Measurements from ENCODE around the gene FAM3C.

FAM3C gene

GRCh38 chr7:121391686-121392085 lies 4.4 kb downstream of the FAM3C start:
- Histone ChIP-seq H4K20me1 (ENCODE audit: insufficient read depth, low read length) (no peaks in the 10 kb centered on the region), H2AFZ (ENCODE audit: low read length) (no peak overlapping the region), H3K4me2 (ENCODE audit: low read length) (peak overlapping the region; percentile 32; the same call in 1 of the 2 replicates), H3K79me2 (ENCODE audit: insufficient read depth, low read length) (peaks cover 86% of the 10 kb centered on the region), H3K4me3 (ENCODE audit: low read depth, low read length, poor library complexity, severe bottlenecking) (no peak overlapping the region), H3K4me1 (ENCODE audit: insufficient read depth, low read length, severe bottlenecking) (peaks cover 76% of the 10 kb centered on the region), H3K9me2 (ENCODE audit: low read depth, low read length) (no peaks in the 10 kb centered on the region), H3K9ac (ENCODE audit: low read length) (no peak overlapping the region), H3K27me3 (ENCODE audit: insufficient read depth, low read length) (no peaks in the 10 kb centered on the region), H3F3A (ENCODE audit: insufficient read depth, low read length) (peaks cover 5% of the 10 kb centered on the region; the same call in 1 of the 2 replicates), H3K36me3 (ENCODE audit: insufficient read depth, low read length) (peaks cover 14% of the 10 kb centered on the region), H3K27ac (ENCODE audit: low read depth, low read length, poor library complexity, severe bottlenecking) (peak overlapping the region; percentile 37), H3K9me3 (ENCODE audit: low read length) (no peaks in the 10 kb centered on the region)
- TF ChIP-seq, protein P1, sequence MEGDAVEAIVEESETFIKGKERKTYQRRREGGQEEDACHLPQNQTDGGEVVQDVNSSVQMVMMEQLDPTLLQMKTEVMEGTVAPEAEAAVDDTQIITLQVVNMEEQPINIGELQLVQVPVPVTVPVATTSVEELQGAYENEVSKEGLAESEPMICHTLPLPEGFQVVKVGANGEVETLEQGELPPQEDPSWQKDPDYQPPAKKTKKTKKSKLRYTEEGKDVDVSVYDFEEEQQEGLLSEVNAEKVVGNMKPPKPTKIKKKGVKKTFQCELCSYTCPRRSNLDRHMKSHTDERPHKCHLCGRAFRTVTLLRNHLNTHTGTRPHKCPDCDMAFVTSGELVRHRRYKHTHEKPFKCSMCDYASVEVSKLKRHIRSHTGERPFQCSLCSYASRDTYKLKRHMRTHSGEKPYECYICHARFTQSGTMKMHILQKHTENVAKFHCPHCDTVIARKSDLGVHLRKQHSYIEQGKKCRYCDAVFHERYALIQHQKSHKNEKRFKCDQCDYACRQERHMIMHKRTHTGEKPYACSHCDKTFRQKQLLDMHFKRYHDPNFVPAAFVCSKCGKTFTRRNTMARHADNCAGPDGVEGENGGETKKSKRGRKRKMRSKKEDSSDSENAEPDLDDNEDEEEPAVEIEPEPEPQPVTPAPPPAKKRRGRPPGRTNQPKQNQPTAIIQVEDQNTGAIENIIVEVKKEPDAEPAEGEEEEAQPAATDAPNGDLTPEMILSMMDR (IDR thresholded peaks at IDR 0.05; ENCODE audit: low read length) = no peak
- no peak for TF ChIP-seq EZH2 (IDR thresholded peaks at IDR 0.05; ENCODE audit: borderline replicate concordance, low read length)

DNA sequence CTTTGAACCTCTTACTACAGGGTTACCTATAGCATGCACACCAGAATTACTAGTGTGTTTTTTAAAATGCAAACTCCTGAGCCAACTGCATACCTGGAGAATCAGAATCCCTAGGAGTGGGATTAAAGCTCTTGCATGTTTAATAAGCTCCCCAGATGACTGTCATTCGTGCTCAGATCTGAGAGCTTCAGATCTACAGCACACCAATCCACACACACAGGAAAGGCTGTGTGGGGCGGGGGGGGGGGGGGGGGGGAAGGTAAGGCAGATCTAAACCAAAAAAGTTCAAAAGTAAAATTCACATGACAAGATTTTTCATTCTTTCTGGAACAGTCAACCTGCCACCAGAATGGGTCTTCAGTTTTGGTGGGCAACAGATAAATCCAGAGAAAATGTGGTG lies 5.5 kb downstream of the FAM3C start:
- Histone ChIP-seq H3K27ac (ENCODE audit: low read depth, low read length, poor library complexity, severe bottlenecking) (peak overlapping the region; percentile 40), H3K4me3 (ENCODE audit: low read depth, low read length, poor library complexity, severe bottlenecking) (no peak overlapping the region), H3F3A (ENCODE audit: insufficient read depth, low read length) (peaks cover 5% of the 10 kb centered on the region; the same call in 1 of the 2 replicates), H3K9me3 (ENCODE audit: low read length) (no peaks in the 10 kb centered on the region), H4K20me1 (ENCODE audit: insufficient read depth, low read length) (no peaks in the 10 kb centered on the region), H3K27me3 (ENCODE audit: insufficient read depth, low read length) (no peaks in the 10 kb centered on the region), H2AFZ (ENCODE audit: low read length) (no peak overlapping the region), H3K4me1 (ENCODE audit: insufficient read depth, low read length, severe bottlenecking) (peaks cover 83% of the 10 kb centered on the region), H3K4me2 (ENCODE audit: low read length) (peak overlapping the region; percentile 32; the same call in 1 of the 2 replicates), H3K9ac (ENCODE audit: low read length) (no peak overlapping the region), H3K9me2 (ENCODE audit: low read depth, low read length) (no peaks in the 10 kb centered on the region), H3K79me2 (ENCODE audit: insufficient read depth, low read length) (peaks cover 97% of the 10 kb centered on the region), H3K36me3 (ENCODE audit: insufficient read depth, low read length) (peaks cover 14% of the 10 kb centered on the region)
- TF ChIP-seq, protein P1 (IDR thresholded peaks at IDR 0.05; ENCODE audit: low read length) = no peak
- no peak for TF ChIP-seq EZH2 (IDR thresholded peaks at IDR 0.05; ENCODE audit: borderline replicate concordance, low read length)

- H4K20me1 ChIP-seq (ENCODE audit: insufficient read depth, low read length) = no peaks in the 10 kb centered on the region
- H3K4me3 ChIP-seq (ENCODE audit: low read depth, low read length, poor library complexity, severe bottlenecking) = no peak overlapping the region
- no peak overlapping the region for H2AFZ ChIP-seq (ENCODE audit: low read length)
- H3K9me2 ChIP-seq (ENCODE audit: low read depth, low read length) = no peaks in the 10 kb centered on the region
- H3K9ac ChIP-seq (ENCODE audit: low read length) = no peak overlapping the region
- H3K27ac ChIP-seq (ENCODE audit: low read depth, low read length, poor library complexity, severe bottlenecking) = peak overlapping the region; percentile 40
- H3K27me3 ChIP-seq (ENCODE audit: insufficient read depth, low read length) = no peaks in the 10 kb centered on the region
- H3K79me2 ChIP-seq (ENCODE audit: insufficient read depth, low read length) = peaks cover 97% of the 10 kb centered on the region
- peak overlapping the region; percentile 4; the same call in 1 of the 2 replicates for H3K4me2 ChIP-seq (ENCODE audit: low read length)
- H3F3A ChIP-seq (ENCODE audit: insufficient read depth, low read length) = peaks cover 5% of the 10 kb centered on the region; the same call in 1 of the 2 replicates
- H3K9me3 ChIP-seq (ENCODE audit: low read length) = no peaks in the 10 kb centered on the region
- peaks cover 88% of the 10 kb centered on the region for H3K4me1 ChIP-seq (ENCODE audit: insufficient read depth, low read length, severe bottlenecking)
- no peak for TF ChIP-seq EZH2 (IDR thresholded peaks at IDR 0.05; ENCODE audit: borderline replicate concordance, low read length)
- TF ChIP-seq, protein P1 (IDR thresholded peaks at IDR 0.05; ENCODE audit: low read length) = no peak
- peaks cover 14% of the 10 kb centered on the region for H3K36me3 ChIP-seq (ENCODE audit: insufficient read depth, low read length)
Measured at GRCh38 chr7:121390109-121390508, 6.0 kb downstream of the FAM3C start.

Measured in OCI-LY1 (cell line).